Stimulated activated naive CD8-positive, alpha-beta T cell treated with anti-CD3 and anti-CD28 coated beads, Interleukin-15, Interleukin-2, amounts not matched to agents 100 ng/mL and 50 ng/mL, for 24 hours (primary cell): ENCODE measurements around the gene KCP.

ENCODE experiments used
- H3K27ac Mint-ChIP-seq: one replicate; pipeline ENCODE4 v1.8.0; 2021; ENCODE audit warnings: mild to moderate bottlenecking, mixed read lengths
- H3K27me3 Mint-ChIP-seq: one replicate; pipeline ENCODE4 v1.8.0; 2021; ENCODE audit warnings: mixed read lengths
- H3K36me3 Mint-ChIP-seq: one replicate; pipeline ENCODE4 v1.8.0; 2021; ENCODE audit warnings: low read depth, mixed read lengths
- H3K4me1 Mint-ChIP-seq: one replicate; pipeline ENCODE4 v1.8.0; 2021; ENCODE audit warnings: low read depth, mixed read lengths
- H3K4me3 Mint-ChIP-seq: one replicate; pipeline ENCODE4 v1.8.0; 2021; ENCODE audit warnings: mild to moderate bottlenecking, mixed read lengths
- H3K9me3 Mint-ChIP-seq: one replicate; pipeline ENCODE4 v1.8.0; 2021; ENCODE audit warnings: mixed read lengths

Gene KCP

GRCh38 chr7:128891110-128891941 is 19.2 kb downstream of the KCP start:
- H3K4me1 Mint-ChIP-seq, result peaks cover 3% of the 10 kb centered on the region
- no peak overlapping the region for H3K4me3 Mint-ChIP-seq
- H3K9me3 Mint-ChIP-seq, result no peaks in the 10 kb centered on the region
- peaks cover 9% of the 10 kb centered on the region for H3K27me3 Mint-ChIP-seq
- no peak overlapping the region for H3K27ac Mint-ChIP-seq
- H3K36me3 Mint-ChIP-seq, result no peaks in the 10 kb centered on the region

- Mint-ChIP-seq H3K36me3 (no peaks in the 10 kb centered on the region), H3K27ac (no peak overlapping the region), H3K4me3 (no peak overlapping the region), H3K9me3 (no peaks in the 10 kb centered on the region), H3K27me3 (peaks cover 13% of the 10 kb centered on the region), H3K4me1 (peaks cover 3% of the 10 kb centered on the region)
Measured at GRCh38 chr7:128890306-128891109, 20.0 kb downstream of the KCP start.

GRCh38 chr7:128889121-128889520 is 21.4 kb downstream of the KCP start:
- Mint-ChIP-seq H3K27ac (no peak overlapping the region), H3K27me3 (peaks cover 13% of the 10 kb centered on the region), H3K9me3 (no peaks in the 10 kb centered on the region), H3K4me3 (no peak overlapping the region), H3K36me3 (no peaks in the 10 kb centered on the region), H3K4me1 (peaks cover 3% of the 10 kb centered on the region)

GRCh38 chr7:128888756-128889095 is 21.8 kb downstream of the KCP start:
- H3K4me1 Mint-ChIP-seq, result peaks cover 3% of the 10 kb centered on the region
- no peaks in the 10 kb centered on the region for H3K9me3 Mint-ChIP-seq
- no peak overlapping the region for H3K4me3 Mint-ChIP-seq

GRCh38 chr7:128888039-128888755 is 22.3 kb downstream of the KCP start:
- H3K4me1 Mint-ChIP-seq, result peaks cover 7% of the 10 kb centered on the region
- no peak overlapping the region for H3K4me3 Mint-ChIP-seq
- no peaks in the 10 kb centered on the region for H3K9me3 Mint-ChIP-seq
- peaks cover 13% of the 10 kb centered on the region for H3K27me3 Mint-ChIP-seq
- H3K27ac Mint-ChIP-seq, result no peak overlapping the region
- H3K36me3 Mint-ChIP-seq, result no peaks in the 10 kb centered on the region

More at GRCh38 chr7:128888756-128889095, 21.8 kb downstream of the KCP start:
- Mint-ChIP-seq H3K27ac (no peak overlapping the region), H3K36me3 (no peaks in the 10 kb centered on the region), H3K27me3 (peaks cover 13% of the 10 kb centered on the region)

- Mint-ChIP-seq H3K9me3 (no peaks in the 10 kb centered on the region), H3K4me1 (peaks cover 7% of the 10 kb centered on the region), H3K4me3 (no peak overlapping the region), H3K27me3 (peaks cover 13% of the 10 kb centered on the region), H3K27ac (no peak overlapping the region), H3K36me3 (no peaks in the 10 kb centered on the region)
Measured at GRCh38 chr7:128887169-128888038, 23.1 kb downstream of the KCP start.

- H3K9me3 Mint-ChIP-seq, result no peaks in the 10 kb centered on the region
- H3K27ac Mint-ChIP-seq, result no peak overlapping the region
- no peak overlapping the region for H3K4me3 Mint-ChIP-seq
- peaks cover 13% of the 10 kb centered on the region for H3K27me3 Mint-ChIP-seq
- H3K36me3 Mint-ChIP-seq, result no peaks in the 10 kb centered on the region
- H3K4me1 Mint-ChIP-seq, result peaks cover 7% of the 10 kb centered on the region
Measured at GRCh38 chr7:128886391-128887168, 23.9 kb downstream of the KCP start.

- Mint-ChIP-seq H3K27me3 (peaks cover 13% of the 10 kb centered on the region), H3K4me1 (peaks cover 7% of the 10 kb centered on the region), H3K27ac (no peak overlapping the region), H3K36me3 (no peaks in the 10 kb centered on the region), H3K9me3 (no peaks in the 10 kb centered on the region), H3K4me3 (no peak overlapping the region)
Measured at GRCh38 chr7:128885370-128886187, 24.9 kb downstream of the KCP start.

- no peak overlapping the region for H3K27ac Mint-ChIP-seq
- peaks cover 7% of the 10 kb centered on the region for H3K27me3 Mint-ChIP-seq
- H3K4me1 Mint-ChIP-seq, result peaks cover 4% of the 10 kb centered on the region
- H3K36me3 Mint-ChIP-seq, result no peaks in the 10 kb centered on the region
- no peaks in the 10 kb centered on the region for H3K9me3 Mint-ChIP-seq
- H3K4me3 Mint-ChIP-seq, result no peak overlapping the region
Measured at GRCh38 chr7:128884561-128885369, 25.7 kb downstream of the KCP start.

GRCh38 chr7:128883622-128884448 is 26.7 kb downstream of the KCP start:
- Mint-ChIP-seq H3K27ac (no peak overlapping the region), H3K27me3 (peaks cover 4% of the 10 kb centered on the region), H3K4me1 (peaks cover 4% of the 10 kb centered on the region), H3K4me3 (no peak overlapping the region), H3K9me3 (no peaks in the 10 kb centered on the region), H3K36me3 (no peaks in the 10 kb centered on the region)

- Mint-ChIP-seq H3K27me3 (peaks cover 4% of the 10 kb centered on the region), H3K36me3 (no peaks in the 10 kb centered on the region), H3K4me1 (peaks cover 4% of the 10 kb centered on the region), H3K27ac (no peak overlapping the region), H3K4me3 (no peak overlapping the region), H3K9me3 (no peaks in the 10 kb centered on the region)
Measured at GRCh38 chr7:128882134-128882533, 28.4 kb downstream of the KCP start.
